Stomach (tissue), 9 donors: Measurements from ENCODE around the gene STK17A. TPM values are rescaled to one million over a fixed set of nuclear protein-coding genes. Genes with fewer than 3 reads are reported as not detected.
A peak's percentile ranks its signal among the peaks of the same experiment; 100 is the strongest.

Experiments
- DNase-seq, 2 donors: peaks; one replicate each; pipeline versions ENCODE4 v3.0.0 to v3.0.0-alpha.2; 2013 to 2019
- H3K27ac ChIP-seq, 5 donors: fragments of 200-600 bp in 4 of 5; sonication (generic) in 4 of 5; one replicate each; pipeline ENCODE4 v1.5.1; 2013 to 2019; ENCODE audit warnings: mild to moderate bottlenecking in 1 of 5, moderate library complexity in 1 of 5
- H3K27me3 ChIP-seq, 3 donors: fragments of 200-600 bp; sonication (generic); one replicate each; pipeline ENCODE4 v1.5.1; 2017 to 2019; ENCODE audit warnings: mixed run types in 1 of 3
- H3K36me3 ChIP-seq, 4 donors: fragments of 200-600 bp; sonication (generic); 1 replicate in 3 of 4; 2 replicates in 1 of 4; pipeline ENCODE4 v1.5.1; 2016 to 2019
- H3K4me1 ChIP-seq, 4 donors: fragments of 200-600 bp; sonication (generic); one replicate each; pipeline ENCODE4 v1.5.1; 2016 to 2019
- H3K4me3 ChIP-seq, 4 donors: fragments of 200-600 bp; sonication (generic) in 3 of 4; one replicate each; pipeline ENCODE4 v1.5.1; 2016 to 2019; ENCODE audit warnings: mild to moderate bottlenecking in 1 of 4
- H3K9me3 ChIP-seq, 4 donors: fragments of 200-600 bp; sonication (generic); one replicate each; pipeline ENCODE4 v1.5.1; 2016 to 2019
- EP300 ChIP-seq: sonication (generic); formaldehyde crosslinking; IDR thresholded peaks from one replicate; pipeline ENCODE4 v1.6.1; 2017; ENCODE audit warnings: antibody characterized with exemption
- POLR2A ChIP-seq, 4 donors: fragments of 450-650 bp; IDR thresholded peaks; one replicate each; pipeline ENCODE4 v1.6.1; 2016; ENCODE audit warnings: antibody characterized with exemption in 4 of 4, control low read depth in 2 of 4, mild to moderate bottlenecking in 1 of 4, moderate library complexity in 1 of 4
- POLR2AphosphoS5 ChIP-seq, 3 donors: sonication (generic); formaldehyde crosslinking; IDR thresholded peaks; one replicate each; pipeline ENCODE4 v1.6.1; 2016; ENCODE audit warnings: antibody characterized with exemption in 3 of 3
- WGBS, 5 donors: extraction: QIAGEN DNeasy Blood & Tissue Kit in 3 of 5; methylation state at CpG; one replicate each; pipeline versions ENCODE4 v1.1.5 to v1.1.7; 2013 to 2018; 5-methylcytosine and 5-hydroxymethylcytosine counted together
- intact Hi-C: fragments of 100-400 bp; cut with DNase I; formaldehyde crosslinking; loops from one replicate; pipeline ENCODE4 v1.15.1; 2023; ENCODE audit warnings: low total_unique reads
- polyA plus RNA-seq, 3 donors: library from polyadenylated mRNA; stranded (reverse); fragments of 200-250 nt; gene quantifications; one replicate each; pipeline ENCODE4 v1.2.3, GENCODE V29; 2013
- total RNA-seq, 5 donors: library from RNA; depleted of rRNA; stranded (reverse); fragments of >200 nt; gene quantifications; one replicate each; pipeline versions ENCODE4 v1.1.0 to v1.2.3, GENCODE V29; 2014 to 2016
- TF ChIP-seq, protein P1 (sequence below), 7 experiments: fragments of 450-650 bp in 4 of 7; fragments of 200-600 bp in 3 of 7; sonication (generic) in 3 of 7; IDR thresholded peaks; one replicate each; pipeline ENCODE4 v1.5.1; 2016 to 2019; ENCODE audit warnings: antibody characterized with exemption in 7 of 7, control low read depth in 2 of 7, mild to moderate bottlenecking in 1 of 7
- donor health status: healthy with polysubstance abuse.
- donor health status: Bipolar disorder and iron deficiency.
- donor health status: healthy.

STK17A gene
- total and polyA plus RNA-seq, 8 donors, result 6.3 to 33.0 (median 27.0) TPM

DNA sequence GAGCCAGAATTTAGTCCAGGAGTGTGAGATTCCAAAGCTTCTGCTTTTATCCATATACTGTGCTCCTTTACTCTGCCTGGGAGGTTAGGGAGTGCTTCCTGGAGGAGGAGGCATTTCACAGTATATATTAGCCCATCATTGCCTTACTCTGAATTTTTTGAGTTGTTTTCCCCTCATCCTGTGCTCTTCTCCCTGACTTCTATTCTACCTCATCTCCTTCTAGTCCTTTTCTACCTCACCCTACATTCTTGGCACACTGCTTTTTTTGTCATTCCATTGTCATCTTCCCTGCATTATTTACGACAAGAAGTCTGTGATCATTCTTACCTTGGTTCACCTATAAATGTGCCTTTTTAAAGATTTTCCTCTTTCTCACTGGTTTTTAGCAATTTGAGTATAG is 21.3 kb downstream of the STK17A start:
- no peak for DNase-seq
- peaks cover 0 to 19% (median 0%) of the 10 kb centered on the region in 4 donors for H3K4me1 ChIP-seq
- TF ChIP-seq POLR2AphosphoS5 (IDR thresholded peaks at IDR 0.05) (no peak), EP300 (no peak), POLR2A (IDR thresholded peaks at IDR 0.05) (no peak)
- TF ChIP-seq, protein P1, sequence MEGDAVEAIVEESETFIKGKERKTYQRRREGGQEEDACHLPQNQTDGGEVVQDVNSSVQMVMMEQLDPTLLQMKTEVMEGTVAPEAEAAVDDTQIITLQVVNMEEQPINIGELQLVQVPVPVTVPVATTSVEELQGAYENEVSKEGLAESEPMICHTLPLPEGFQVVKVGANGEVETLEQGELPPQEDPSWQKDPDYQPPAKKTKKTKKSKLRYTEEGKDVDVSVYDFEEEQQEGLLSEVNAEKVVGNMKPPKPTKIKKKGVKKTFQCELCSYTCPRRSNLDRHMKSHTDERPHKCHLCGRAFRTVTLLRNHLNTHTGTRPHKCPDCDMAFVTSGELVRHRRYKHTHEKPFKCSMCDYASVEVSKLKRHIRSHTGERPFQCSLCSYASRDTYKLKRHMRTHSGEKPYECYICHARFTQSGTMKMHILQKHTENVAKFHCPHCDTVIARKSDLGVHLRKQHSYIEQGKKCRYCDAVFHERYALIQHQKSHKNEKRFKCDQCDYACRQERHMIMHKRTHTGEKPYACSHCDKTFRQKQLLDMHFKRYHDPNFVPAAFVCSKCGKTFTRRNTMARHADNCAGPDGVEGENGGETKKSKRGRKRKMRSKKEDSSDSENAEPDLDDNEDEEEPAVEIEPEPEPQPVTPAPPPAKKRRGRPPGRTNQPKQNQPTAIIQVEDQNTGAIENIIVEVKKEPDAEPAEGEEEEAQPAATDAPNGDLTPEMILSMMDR (IDR thresholded peaks at IDR 0.05), result no peak
- H3K4me3 ChIP-seq, result no peak overlapping the region
- no peak overlapping the region for H3K27ac ChIP-seq
- no peaks in the 10 kb centered on the region for H3K9me3 ChIP-seq
- 90 to 100% (median 96%) methylated on average over 1 of the region's 1 CpG for WGBS, 5 donors
- H3K27me3 ChIP-seq, result no peaks in the 10 kb centered on the region
- peaks cover 9 to 42% (median 28%) of the 10 kb centered on the region in 4 donors for H3K36me3 ChIP-seq
- intact Hi-C loops, result no loop called here

DNA sequence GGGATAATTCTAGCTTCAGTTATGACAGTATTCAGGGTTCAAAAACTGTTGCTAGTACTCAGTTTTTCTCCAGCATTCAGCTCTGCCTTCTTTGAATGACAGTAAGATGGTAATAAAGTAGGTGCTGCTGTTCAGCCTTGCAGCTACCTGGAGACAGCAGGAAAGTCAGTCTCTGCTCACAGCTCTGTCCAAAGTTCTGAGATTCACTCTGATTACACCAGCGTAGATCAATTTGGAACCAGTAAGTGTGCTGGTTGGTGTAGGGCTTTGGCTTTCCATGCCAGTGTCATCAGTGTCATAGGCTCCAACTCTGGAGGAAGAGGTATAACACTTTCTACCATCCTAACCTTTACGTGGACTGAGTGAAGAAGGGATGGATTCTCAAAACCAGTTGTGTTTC is 26.2 kb downstream of the STK17A start:
- no peaks in the 10 kb centered on the region for H3K9me3 ChIP-seq
- peaks cover 9 to 47% (median 24%) of the 10 kb centered on the region in 4 donors for H3K36me3 ChIP-seq
- TF ChIP-seq POLR2AphosphoS5 (IDR thresholded peaks at IDR 0.05) (no peak), EP300 (no peak), POLR2A (IDR thresholded peaks at IDR 0.05) (no peak)
- TF ChIP-seq, protein P1 (IDR thresholded peaks at IDR 0.05), result no peak
- H3K4me1 ChIP-seq, result peaks cover 0 to 25% (median 11%) of the 10 kb centered on the region in 4 donors
- intact Hi-C loops, result no loop called here
- H3K27ac ChIP-seq, result no peak overlapping the region
- H3K27me3 ChIP-seq, result no peaks in the 10 kb centered on the region
- no peak for DNase-seq
- WGBS, 5 donors, result 93 to 100% (median 97%) methylated on average over 2 of the region's 2 CpGs
- H3K4me3 ChIP-seq, result no peak overlapping the region

DNA sequence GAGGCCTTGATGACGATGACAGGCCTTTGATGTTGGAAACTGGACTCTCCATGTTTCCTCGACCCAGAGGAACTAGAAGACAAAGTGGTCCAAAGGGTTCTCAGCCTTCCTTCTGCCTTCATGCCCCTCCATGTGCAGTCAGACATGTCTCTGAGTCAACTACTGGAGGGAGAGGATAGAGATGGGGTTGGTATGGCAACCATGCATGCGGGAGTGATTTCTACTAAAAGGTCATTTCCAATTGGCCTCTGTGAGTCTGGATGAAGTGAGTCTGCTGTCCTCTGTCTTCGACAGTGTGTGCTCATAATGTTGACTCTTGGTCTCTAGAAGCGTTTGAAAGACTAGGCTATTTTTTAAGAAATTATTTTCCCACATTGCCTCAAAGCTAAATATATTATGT is 29.2 kb downstream of the STK17A start:
- no peaks in the 10 kb centered on the region for H3K27me3 ChIP-seq
- intact Hi-C loops, result no loop called here
- TF ChIP-seq POLR2A (IDR thresholded peaks at IDR 0.05), result no peak
- TF ChIP-seq EP300, result no peak
- TF ChIP-seq, protein P1 (IDR thresholded peaks at IDR 0.05), result no peak
- TF ChIP-seq POLR2AphosphoS5 (IDR thresholded peaks at IDR 0.05), result no peak
- 65 to 85% (median 79%) methylated on average over 5 of the region's 5 CpGs for WGBS, 5 donors
- no peak overlapping the region for H3K4me3 ChIP-seq
- H3K9me3 ChIP-seq, result no peaks in the 10 kb centered on the region
- peaks cover 0 to 29% (median 11%) of the 10 kb centered on the region in 4 donors for H3K4me1 ChIP-seq
- peaks cover 14 to 61% (median 32%) of the 10 kb centered on the region in 4 donors for H3K36me3 ChIP-seq
- peak overlapping the region in 2 of 5 donors; percentile 8 to 44 for H3K27ac ChIP-seq
- peak in 1 of 2 donors; percentile 24 for DNase-seq

DNA sequence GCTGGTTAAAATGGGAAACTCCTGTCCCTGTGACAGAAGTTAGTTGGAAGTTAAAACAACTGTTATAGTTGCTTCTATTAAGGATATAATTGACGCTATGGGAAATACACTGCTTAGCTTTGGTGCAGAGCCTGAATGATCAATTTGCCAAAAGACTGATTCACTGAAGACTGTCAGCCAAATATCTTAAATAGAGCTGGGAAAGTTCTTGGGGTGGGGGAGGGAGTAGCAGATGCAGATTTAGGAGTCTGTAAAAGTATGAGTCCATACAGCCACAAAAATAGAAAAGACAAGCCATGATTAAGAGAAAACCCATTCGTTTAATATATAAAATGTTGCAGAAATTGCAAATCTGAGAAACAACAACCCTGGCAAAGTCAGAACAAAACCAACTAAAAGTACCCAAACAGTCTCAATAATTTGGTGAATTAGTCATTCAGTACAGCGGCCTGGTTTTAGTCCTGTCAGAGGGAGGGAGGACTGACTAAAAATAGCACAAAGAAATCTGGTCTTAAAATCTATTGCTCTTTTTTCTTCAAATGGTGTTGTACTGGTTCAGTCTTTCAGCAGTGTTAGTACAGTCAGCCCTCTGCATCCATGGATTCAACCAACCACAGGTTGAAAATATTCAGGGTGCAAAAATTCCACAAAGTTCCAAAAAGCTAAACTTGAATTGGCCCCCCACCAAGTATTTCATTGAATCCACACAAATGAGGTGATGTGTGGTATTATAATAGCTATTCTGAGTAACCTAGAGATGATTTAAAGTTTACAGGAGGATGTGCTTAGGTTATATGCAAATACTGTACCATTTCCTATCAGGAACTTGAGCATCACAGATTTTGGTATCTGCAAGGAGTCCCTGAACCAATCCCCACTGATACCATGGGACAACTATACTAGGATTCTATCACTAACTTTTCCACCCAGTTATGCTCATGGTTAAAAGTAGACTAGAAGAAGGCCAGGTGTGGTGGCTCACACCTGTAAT is 30.0 kb downstream of the STK17A start:
- peaks cover 14 to 62% (median 35%) of the 10 kb centered on the region in 4 donors for H3K36me3 ChIP-seq
- 49 to 75% (median 64%) methylated on average over 3 of the region's 3 CpGs for WGBS, 5 donors
- H3K4me3 ChIP-seq, result no peak overlapping the region
- intact Hi-C loops, result no loop called here
- H3K9me3 ChIP-seq, result no peaks in the 10 kb centered on the region
- peaks cover 0 to 34% (median 13%) of the 10 kb centered on the region in 4 donors for H3K4me1 ChIP-seq
- peak overlapping the region in 1 of 5 donors; percentile 44 for H3K27ac ChIP-seq
- peak in 1 of 2 donors; percentile 50 for DNase-seq
- H3K27me3 ChIP-seq, result no peaks in the 10 kb centered on the region
- TF ChIP-seq, protein P1 (IDR thresholded peaks at IDR 0.05), result no peak
- TF ChIP-seq EP300 (no peak), POLR2A (IDR thresholded peaks at IDR 0.05) (no peak), POLR2AphosphoS5 (IDR thresholded peaks at IDR 0.05) (no peak)
